ENCODE measurements around the gene TMEM208.

GRCh38 chr16:67184995-67185650 lies 41.8 kb upstream of the TMEM208 start:
- no peak for TF ChIP-seq POLR2A (IDR thresholded peaks at IDR 0.05)
- TF ChIP-seq, protein P1, sequence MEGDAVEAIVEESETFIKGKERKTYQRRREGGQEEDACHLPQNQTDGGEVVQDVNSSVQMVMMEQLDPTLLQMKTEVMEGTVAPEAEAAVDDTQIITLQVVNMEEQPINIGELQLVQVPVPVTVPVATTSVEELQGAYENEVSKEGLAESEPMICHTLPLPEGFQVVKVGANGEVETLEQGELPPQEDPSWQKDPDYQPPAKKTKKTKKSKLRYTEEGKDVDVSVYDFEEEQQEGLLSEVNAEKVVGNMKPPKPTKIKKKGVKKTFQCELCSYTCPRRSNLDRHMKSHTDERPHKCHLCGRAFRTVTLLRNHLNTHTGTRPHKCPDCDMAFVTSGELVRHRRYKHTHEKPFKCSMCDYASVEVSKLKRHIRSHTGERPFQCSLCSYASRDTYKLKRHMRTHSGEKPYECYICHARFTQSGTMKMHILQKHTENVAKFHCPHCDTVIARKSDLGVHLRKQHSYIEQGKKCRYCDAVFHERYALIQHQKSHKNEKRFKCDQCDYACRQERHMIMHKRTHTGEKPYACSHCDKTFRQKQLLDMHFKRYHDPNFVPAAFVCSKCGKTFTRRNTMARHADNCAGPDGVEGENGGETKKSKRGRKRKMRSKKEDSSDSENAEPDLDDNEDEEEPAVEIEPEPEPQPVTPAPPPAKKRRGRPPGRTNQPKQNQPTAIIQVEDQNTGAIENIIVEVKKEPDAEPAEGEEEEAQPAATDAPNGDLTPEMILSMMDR (IDR thresholded peaks at IDR 0.05): peak; percentile 78 to 92 (median 88)
